Measurements from ENCODE around the gene GLUL.
"Not testable (repeated sequence)": the region's sequence is repeated elsewhere in the genome, so short reads cannot be mapped to it uniquely, and the experiment has no call there.

Gene GLUL

GRCh38 chr1:182359645-182360044 is 31.9 kb downstream of the GLUL start:
- DNase-seq, result no peak

- no peak for DNase-seq
Observed at GRCh38 chr1:182357913-182358312, 33.7 kb downstream of the GLUL start.

GRCh38 chr1:182357171-182357570 is 34.4 kb downstream of the GLUL start:
- DNase-seq, result no peak

GRCh38 chr1:182355723-182356098 is 35.9 kb downstream of the GLUL start:
- DNase-seq, result no peak

- DNase-seq, result no peak
Observed at GRCh38 chr1:182351790-182352364, 39.7 kb downstream of the GLUL start.

- DNase-seq, result no peak
Observed at GRCh38 chr1:182350839-182351238, 40.8 kb downstream of the GLUL start.

- no peak for DNase-seq
Observed at GRCh38 chr1:182348961-182349747, 42.4 kb downstream of the GLUL start.

- no peak for DNase-seq
Observed at GRCh38 chr1:182347019-182347418, 44.6 kb downstream of the GLUL start.

GRCh38 chr1:182340233-182341058 is 51.1 kb downstream of the GLUL start:
- no peak for DNase-seq

GRCh38 chr1:182339684-182340083 is 51.9 kb downstream of the GLUL start:
- no peak for DNase-seq

GRCh38 chr1:182338806-182339370 is 52.7 kb downstream of the GLUL start:
- no peak for DNase-seq

- DNase-seq, result no peak
Observed at GRCh38 chr1:182337736-182338571, 53.6 kb downstream of the GLUL start.

GRCh38 chr1:182335771-182336566 is 55.6 kb downstream of the GLUL start:
- no peak for DNase-seq

GRCh38 chr1:182333071-182333571 is 58.5 kb downstream of the GLUL start:
- DNase-seq, result not testable (repeated sequence)

GRCh38 chr1:182332261-182333060 is 59.1 kb downstream of the GLUL start:
- DNase-seq, result no peak

Data from NCI-H2081 treated with DMSO at 0.1 percent for 48 hours (cell line).